GM21367 (cell line): ENCODE measurements around the gene PDE7B.

Experiments used
- ATAC-seq: cut with Tn5 transposase; IDR thresholded peaks from one replicate; pipeline ENCODE4 v1.9.1; 2021; ENCODE audit not compliant: unreplicated experiment

Gene PDE7B

DNA sequence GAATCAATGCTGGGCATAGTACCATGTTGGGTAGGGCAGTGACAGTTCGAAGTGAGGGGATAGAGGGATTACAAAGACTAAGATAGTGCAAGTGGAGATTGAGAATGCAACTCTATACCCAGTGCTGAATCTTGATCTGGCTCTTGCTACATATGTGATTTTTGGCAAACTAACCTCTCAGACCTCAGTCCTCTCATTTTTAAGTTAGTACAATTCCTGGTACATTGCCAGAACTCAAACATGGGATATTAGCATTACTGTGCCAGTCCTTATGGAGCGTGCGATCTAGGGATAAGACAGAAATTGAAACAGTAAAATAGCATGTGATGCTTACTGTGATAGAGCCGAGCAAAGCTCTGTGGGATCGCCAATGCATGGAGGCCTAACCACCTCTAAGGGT is 210.2 kb downstream of the PDE7B start:
- ATAC-seq = no peak

DNA sequence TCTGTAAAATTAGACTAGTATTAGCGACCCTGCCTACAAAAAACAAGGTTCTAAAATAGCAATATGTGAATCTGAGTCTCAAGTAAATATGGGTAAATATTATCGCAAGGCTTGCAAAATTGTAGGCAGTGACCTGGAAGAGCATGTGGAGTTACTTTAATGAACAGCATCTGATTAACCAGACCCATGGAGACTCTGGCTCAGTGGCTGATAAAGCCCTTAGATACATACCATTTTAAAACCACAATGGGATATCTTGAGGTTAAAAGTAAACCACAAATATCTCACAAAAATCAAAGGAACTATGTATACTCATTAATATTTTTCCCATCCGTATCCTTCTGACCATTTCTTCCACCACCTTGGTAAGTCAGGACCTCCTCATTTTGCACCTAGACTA is 211.6 kb downstream of the PDE7B start:
- no peak for ATAC-seq

DNA sequence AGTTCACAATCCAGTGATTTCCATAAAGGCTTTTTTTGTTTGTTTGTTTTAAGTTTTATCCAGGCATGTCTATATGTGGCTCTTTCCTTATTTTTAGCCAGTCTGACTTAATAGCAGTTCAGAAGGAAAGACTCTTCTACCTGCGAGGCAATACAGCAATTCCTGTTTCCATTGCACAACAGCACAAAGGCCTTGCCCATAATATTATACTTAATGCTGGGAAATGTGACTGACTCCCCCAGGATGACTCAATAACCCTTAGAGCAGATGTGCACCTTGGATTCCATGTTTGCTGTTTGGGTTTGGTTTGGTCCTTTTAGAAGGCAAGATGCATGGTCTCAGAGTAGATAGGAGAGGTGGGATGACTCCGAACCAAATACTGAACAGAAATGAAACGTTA is 214.5 kb downstream of the PDE7B start:
- ATAC-seq = no peak

- ATAC-seq = no peak
Measured at GRCh38 chr6:136067731-136068341, 216.3 kb downstream of the PDE7B start.

DNA sequence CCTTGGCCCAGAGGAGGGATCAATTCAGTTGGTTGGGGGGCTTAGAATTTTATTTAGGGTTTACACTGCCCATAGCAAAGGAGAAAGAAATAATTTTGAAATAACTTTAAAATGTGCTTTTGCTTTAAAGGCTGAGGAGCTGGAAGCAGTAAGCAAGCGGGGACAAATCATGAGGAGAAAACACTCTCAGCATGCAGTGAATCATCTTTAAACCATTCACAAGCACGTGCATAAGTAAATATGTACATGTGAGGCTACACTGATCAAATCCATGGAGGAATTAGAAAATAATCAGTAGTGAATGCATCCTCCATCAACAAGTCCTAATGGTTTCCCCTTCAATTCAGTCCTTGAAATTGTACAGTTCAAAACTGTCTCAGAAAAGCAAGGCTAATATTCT is 217.6 kb downstream of the PDE7B start:
- no peak for ATAC-seq

DNA sequence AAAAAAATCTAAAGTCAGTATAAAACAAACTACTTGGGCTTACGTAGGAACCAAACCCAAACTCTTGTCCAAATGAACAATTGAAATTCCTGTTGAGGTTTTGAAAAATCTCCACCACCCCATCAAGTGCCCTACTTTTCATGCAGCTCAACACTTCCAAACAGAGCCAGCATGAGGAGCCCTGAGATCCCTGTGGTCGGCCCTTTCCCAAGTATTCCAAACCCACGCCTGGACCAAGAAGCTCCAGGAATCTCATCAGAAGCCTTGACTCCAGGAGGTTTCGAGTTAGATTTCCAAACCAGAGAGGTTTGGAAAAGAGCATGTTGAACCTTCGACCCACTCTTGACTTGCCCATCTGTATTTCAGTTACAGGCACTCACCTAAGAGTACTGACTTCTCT is 219.3 kb downstream of the PDE7B start:
- no peak for ATAC-seq

DNA sequence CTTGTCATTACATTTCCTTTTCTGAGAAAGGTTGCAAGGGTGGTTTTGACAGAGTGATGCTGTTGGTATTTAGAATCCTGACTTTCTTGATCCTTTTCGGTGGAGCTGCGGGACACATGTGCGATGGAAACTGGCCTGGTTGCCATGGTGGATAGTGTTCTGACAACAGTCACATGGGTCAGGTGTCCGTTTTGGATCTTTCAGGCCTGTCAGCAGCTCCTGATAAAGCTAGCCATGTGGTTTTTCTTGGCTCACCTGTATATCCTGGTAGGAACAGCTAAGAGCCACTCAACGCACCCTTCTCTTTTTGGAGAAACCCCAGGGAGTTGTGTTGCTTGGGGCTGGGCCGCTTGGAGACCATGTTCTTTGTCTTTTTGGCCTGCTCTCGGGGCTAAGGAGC is 221.2 kb downstream of the PDE7B start:
- ATAC-seq = no peak

DNA sequence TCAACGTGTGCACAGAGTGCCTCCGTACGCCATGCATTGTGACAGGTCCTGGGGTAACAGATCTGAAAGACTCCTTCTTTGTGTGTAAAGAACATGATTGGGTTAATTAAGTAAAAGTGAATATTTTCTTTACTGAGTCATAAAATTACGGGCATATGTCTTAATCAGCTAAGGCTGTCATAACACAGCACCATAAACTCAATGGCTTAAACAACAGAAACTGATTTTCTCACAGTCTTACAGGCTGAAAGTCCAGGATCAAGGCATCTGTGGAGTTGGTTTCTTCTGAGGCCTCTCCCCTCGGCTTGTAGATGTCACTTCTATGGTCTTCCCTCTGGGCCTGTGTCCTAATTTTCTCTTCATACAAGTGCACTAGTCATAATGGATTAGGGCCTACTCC is 221.7 kb downstream of the PDE7B start:
- ATAC-seq = no peak

DNA sequence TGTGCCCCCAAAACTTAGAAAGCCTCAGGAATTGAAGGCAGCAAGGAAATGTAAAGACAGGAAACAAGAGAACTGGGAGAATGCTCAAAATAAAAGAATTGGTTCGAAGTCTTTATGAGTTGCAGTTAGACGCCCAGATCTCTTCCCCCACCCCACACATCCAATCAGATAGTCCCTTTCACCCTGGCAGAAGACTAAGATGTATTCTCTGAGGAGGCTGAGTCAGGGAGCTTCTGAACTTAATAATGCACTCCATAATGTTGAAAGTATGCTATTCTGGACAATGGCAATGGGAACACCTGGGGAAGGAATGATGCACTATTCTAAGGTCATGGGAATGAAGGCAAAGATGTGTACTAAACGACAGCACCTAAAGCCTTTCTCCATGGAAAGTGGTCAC is 225.0 kb downstream of the PDE7B start:
- no peak for ATAC-seq

- no peak for ATAC-seq
Measured at GRCh38 chr6:136077834-136078576, 226.5 kb downstream of the PDE7B start.

- no peak for ATAC-seq
Measured at GRCh38 chr6:136079701-136080565, 228.4 kb downstream of the PDE7B start.

DNA sequence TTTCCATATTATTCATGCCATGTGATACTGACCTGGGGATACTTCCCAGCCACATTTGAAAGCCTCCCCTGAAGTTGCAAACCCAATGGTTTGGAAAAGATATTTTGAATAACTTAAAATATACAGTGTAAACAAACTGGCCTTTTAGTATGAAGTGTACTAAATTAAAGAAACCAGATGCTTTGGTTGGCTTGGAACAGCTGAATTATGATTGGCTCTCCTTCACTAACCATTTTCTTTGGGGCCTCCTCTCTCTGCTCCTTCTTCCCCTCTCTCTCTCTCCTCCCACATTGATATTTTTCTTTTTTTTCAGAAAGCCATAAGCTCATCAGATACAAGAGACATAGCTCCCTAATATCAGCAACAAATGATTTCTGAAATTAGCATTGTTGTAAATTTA is 232.0 kb downstream of the PDE7B start:
- no peak for ATAC-seq

- no peak for ATAC-seq
Measured at GRCh38 chr6:136084403-136084802, 232.9 kb downstream of the PDE7B start.

GRCh38 chr6:136085370-136086115 is 234.0 kb downstream of the PDE7B start:
- ATAC-seq = no peak

DNA sequence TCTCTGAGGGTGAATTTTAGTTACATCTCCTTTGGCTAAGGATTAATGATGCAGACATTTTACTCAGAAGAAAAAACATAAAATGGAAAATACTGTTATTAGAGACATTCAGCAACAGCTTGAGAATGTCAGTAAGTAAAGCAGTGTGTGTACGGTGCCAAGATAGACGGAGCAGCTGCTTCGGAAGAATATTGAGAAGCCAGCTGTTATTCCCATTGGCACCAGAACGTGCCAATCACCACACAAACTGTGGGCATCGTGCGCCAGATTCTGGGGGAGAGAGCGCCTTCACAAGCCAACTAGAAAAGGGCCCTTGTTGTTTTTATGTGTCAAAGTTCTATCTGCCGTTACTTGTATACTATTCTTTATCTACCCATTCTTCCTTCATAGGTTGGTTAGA is 235.2 kb downstream of the PDE7B start:
- ATAC-seq = no peak

DNA sequence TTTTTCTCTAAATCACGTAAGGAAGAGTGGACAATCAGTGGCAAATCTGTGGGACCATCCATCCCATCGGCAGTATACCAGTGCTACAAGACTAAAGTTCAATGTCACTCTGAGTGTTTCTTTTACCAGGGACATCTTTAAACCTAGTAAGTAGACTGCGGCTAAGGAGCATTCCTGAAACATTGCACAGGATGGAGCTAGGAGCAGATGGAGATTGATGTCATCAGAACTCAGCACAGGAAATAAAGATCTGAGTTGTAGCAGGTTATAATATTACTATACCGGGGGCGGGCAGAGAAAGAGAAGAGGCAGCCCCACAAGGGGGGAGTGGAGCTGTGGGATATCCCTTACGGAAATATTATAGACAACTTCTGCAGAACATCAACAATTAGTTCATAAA is 236.5 kb downstream of the PDE7B start:
- ATAC-seq = no peak

GRCh38 chr6:136088693-136089092 is 237.2 kb downstream of the PDE7B start:
- ATAC-seq = no peak

DNA sequence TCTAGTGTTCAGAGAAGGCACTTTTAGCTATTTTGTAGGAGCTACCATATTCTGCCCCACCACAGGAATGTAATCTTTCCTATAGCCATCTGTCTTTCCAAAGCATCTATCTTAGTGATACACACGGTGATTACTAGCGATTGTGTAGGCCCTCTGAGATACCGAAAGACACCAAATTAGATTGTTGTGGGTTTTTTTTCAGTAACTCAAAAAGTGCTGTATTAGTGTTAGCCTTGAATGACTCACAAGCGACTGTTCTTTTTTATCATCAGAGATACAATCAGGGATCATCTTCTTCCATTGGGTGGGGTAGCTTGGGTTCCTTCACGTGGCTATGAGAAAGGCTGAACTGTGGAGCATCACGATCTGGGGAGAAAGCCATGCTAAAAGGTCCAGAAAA is 238.4 kb downstream of the PDE7B start:
- ATAC-seq = no peak

DNA sequence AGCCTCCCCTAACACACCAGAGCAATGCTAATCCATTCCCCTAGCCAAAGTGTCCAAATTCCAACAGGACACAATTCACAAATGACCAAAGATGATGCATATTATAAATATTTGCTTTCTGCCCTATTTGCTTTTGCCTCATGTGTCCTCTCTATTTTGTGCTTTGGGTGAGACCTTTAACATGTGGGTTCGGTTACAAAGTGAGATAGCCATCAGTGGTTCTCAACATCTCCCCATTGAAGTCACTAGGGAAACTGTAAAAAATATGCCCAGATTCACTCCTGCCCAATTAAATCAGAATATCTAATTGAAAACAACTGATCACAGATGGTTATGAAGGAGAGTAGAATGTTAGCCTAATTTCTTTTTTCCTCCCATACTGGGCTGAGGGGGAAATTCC is 239.4 kb downstream of the PDE7B start:
- no peak for ATAC-seq

GRCh38 chr6:136092897-136093296 is 241.4 kb downstream of the PDE7B start:
- no peak for ATAC-seq

DNA sequence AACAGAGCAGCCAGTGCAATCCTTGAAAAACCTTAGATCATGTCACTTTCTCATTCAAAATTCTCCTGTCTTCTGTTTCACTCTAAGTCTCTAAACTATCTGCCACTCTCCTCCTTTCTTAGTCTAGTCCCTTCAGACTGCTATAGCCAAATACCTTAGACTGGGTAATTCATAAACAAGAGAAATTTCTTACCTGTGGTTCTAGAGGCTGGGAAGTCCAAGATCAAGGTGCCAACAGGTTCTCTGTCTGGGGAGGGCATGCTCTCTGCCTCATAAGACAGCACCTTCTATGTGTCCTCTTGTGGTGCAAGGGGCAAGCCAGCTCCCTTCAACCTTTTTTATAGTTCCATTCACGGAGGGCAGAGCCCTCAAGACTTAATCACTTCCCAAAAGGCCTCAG is 242.3 kb downstream of the PDE7B start:
- no peak for ATAC-seq
